HCT116 (cell line): ENCODE data around the gene NKX6-2. TPM values are rescaled to one million over a fixed set of nuclear protein-coding genes. Genes with fewer than 3 reads are reported as not detected.

Experiments
- ATAC-seq: fragments of 200-7000 bp; cut with Tn5 transposase; 2 replicates; pipeline ENCODE4 v1.9.1; 2020; ENCODE audit warnings: mild to moderate bottlenecking, moderate library complexity
- BruUV-seq: library from RNA; stranded (reverse); fragments of 400-500 nt; replicated peaks from 2 replicates; lab custom pipeline; 2021; lab: Mats Ljungman, UMichigan
- CTCF ChIA-PET: fragments of 300-600 bp; sonication (Branson Sonifier 250); formaldehyde crosslinking; loops from one replicate; lab custom pipeline; 2021; ENCODE audit warnings: antibody characterized with exemption; lab: Charles Lee
- POLR2A ChIA-PET: fragments of 300-600, 350-600 bp; sonication (Branson Sonifier 250); formaldehyde crosslinking; loops from one replicate; lab custom pipeline; 2021; ENCODE audit warnings: antibody characterized with exemption; lab: Charles Lee
- RAD21 ChIA-PET, 2 experiments: fragments of 300-600 bp; sonication (Branson Sonifier 250); formaldehyde crosslinking; loops; one replicate each; lab custom pipeline; 2023; ENCODE audit warnings: low total read pairs in 2 of 2; ENCODE audit not compliant: uncharacterized antibody in 2 of 2, unreplicated experiment in 2 of 2, low non-redundant PET in 1 of 2; lab: Charles Lee
- DNase-seq: peaks from one replicate; pipeline ENCODE4 v3.0.0-alpha.2; 2010; ENCODE audit warnings: low read depth, low spot score
- H2AFZ ChIP-seq: fragments of 200-600 bp; shearing (Covaris generic), sonication (generic); 2 replicates; pipeline ENCODE4 v1.6.1; 2017; ENCODE audit warnings: low read depth, mixed run types, mixed read lengths, antibody characterized with exemption, low read length; ENCODE audit not compliant: poor library complexity, severe bottlenecking
- H3K27ac ChIP-seq: 2 replicates; pipeline ENCODE4 v1.5.1; 2012; ENCODE audit warnings: low read depth, low read length
- H3K27me3 ChIP-seq: fragments of 200-600 bp; sonication (generic); 2 replicates; pipeline ENCODE4 v1.6.1; 2016; ENCODE audit warnings: mixed run types, low read length, mixed read lengths; ENCODE audit not compliant: insufficient read depth
- H3K36me3 ChIP-seq, 2 experiments: fragments of 200-500 bp in 1 of 2; fragments of 200-600 bp in 1 of 2; sonication (Bioruptor generic) in 1 of 2; sonication (generic) in 1 of 2; 2 replicates each; pipeline versions ENCODE4 v1.5.1 to v1.6.1; 2014 to 2016; ENCODE audit warnings: low read length in 2 of 2, inconsistent platforms in 1 of 2, mixed read lengths in 1 of 2, mixed run types in 1 of 2; ENCODE audit not compliant: insufficient read depth in 2 of 2, control insufficient read depth in 1 of 2
- H3K4me1 ChIP-seq, 2 experiments: fragments of 200-600 bp in 1 of 2; sonication (generic) in 1 of 2; 2 replicates each; pipeline versions ENCODE4 v1.5.1 to v1.6.1; 2012 to 2017; ENCODE audit warnings: low read length in 2 of 2, inconsistent platforms in 1 of 2, mild to moderate bottlenecking in 1 of 2, mixed read lengths in 1 of 2, mixed run types in 1 of 2, moderate library complexity in 1 of 2; ENCODE audit not compliant: insufficient read depth in 2 of 2, control insufficient read depth in 1 of 2
- H3K4me2 ChIP-seq: fragments of 200-600 bp; sonication (generic); 2 replicates; pipeline ENCODE4 v1.6.1; 2017; ENCODE audit warnings: mixed run types, low read length, mixed read lengths
- H3K4me3 ChIP-seq, 2 experiments: fragments of 200-600 bp in 1 of 2; sonication (generic) in 1 of 2; replicated peaks in 1 of 2; 2 replicates each; pipeline ENCODE4 v1.5.1; 2011 to 2016; ENCODE audit warnings: low read length in 2 of 2, control low read depth in 1 of 2, low read depth in 1 of 2, mild to moderate bottlenecking in 1 of 2, mixed read lengths in 1 of 2, mixed run types in 1 of 2
- H3K79me2 ChIP-seq: fragments of 200-600 bp; sonication (generic); 2 replicates; pipeline ENCODE4 v1.6.1; 2017; ENCODE audit warnings: mild to moderate bottlenecking, mixed run types, low read length, moderate library complexity, mixed read lengths; ENCODE audit not compliant: insufficient read depth
- H3K9ac ChIP-seq: fragments of 200-600 bp; sonication (generic); 2 replicates; pipeline ENCODE4 v1.6.1; 2016; ENCODE audit warnings: low read length, mixed read lengths
- H3K9me2 ChIP-seq: fragments of 200-600 bp; sonication (generic), shearing (Covaris generic); 2 replicates; pipeline ENCODE4 v1.6.1; 2017; ENCODE audit warnings: mixed run types, mild to moderate bottlenecking, moderate library complexity; ENCODE audit not compliant: insufficient read depth
- H3K9me3 ChIP-seq, 2 experiments: fragments of 200-500 bp in 1 of 2; fragments of 200-600 bp in 1 of 2; sonication (Bioruptor generic) in 1 of 2; sonication (generic) in 1 of 2; 2 replicates each; pipeline ENCODE4 v1.6.1; 2014 to 2017; ENCODE audit warnings: low read length in 2 of 2, mixed read lengths in 2 of 2, inconsistent platforms in 1 of 2, low read depth in 1 of 2, mild to moderate bottlenecking in 1 of 2, mixed run types in 1 of 2, moderate library complexity in 1 of 2; ENCODE audit not compliant: control insufficient read depth in 1 of 2, insufficient read depth in 1 of 2
- H4K20me1 ChIP-seq: fragments of 200-600 bp; sonication (generic), shearing (Covaris generic); 2 replicates; pipeline ENCODE4 v1.6.1; 2017; ENCODE audit warnings: mixed run types, mild to moderate bottlenecking, moderate library complexity; ENCODE audit not compliant: insufficient read depth
- ATF3 ChIP-seq: IDR thresholded peaks from 2 replicates; pipeline ENCODE4 v1.6.1; 2012
- CBX3 ChIP-seq: IDR thresholded peaks from 2 replicates; pipeline ENCODE4 v1.6.1; 2012; ENCODE audit warnings: low read depth
- CEBPB ChIP-seq: IDR thresholded peaks from 2 replicates; pipeline ENCODE4 v1.6.1; 2012; ENCODE audit warnings: low read depth
- EGR1 ChIP-seq: IDR thresholded peaks from 2 replicates; pipeline ENCODE4 v1.6.1; 2012; ENCODE audit warnings: low read depth
- ELF1 ChIP-seq: IDR thresholded peaks from 2 replicates; pipeline ENCODE4 v1.6.1; 2012; ENCODE audit warnings: low read depth, borderline replicate concordance
- EZH2 ChIP-seq: fragments of 200-600 bp; sonication (generic); IDR thresholded peaks from 2 replicates; pipeline ENCODE4 v1.6.1; 2017; ENCODE audit warnings: antibody characterized with exemption, mixed run types
- FOSL1 ChIP-seq: IDR thresholded peaks from 2 replicates; pipeline ENCODE4 v1.6.1; 2012; ENCODE audit warnings: low read depth
- JUND ChIP-seq: IDR thresholded peaks from 2 replicates; pipeline ENCODE4 v1.6.1; 2012
- POLR2A ChIP-seq: IDR thresholded peaks from 2 replicates; pipeline ENCODE4 v1.7.0; 2011; ENCODE audit warnings: borderline replicate concordance; ENCODE audit not compliant: insufficient read depth, insufficient read length; ENCODE audit errors: extremely low read depth
- POLR2AphosphoS5 ChIP-seq: IDR thresholded peaks from 2 replicates; pipeline ENCODE4 v1.6.1; 2011; ENCODE audit warnings: mild to moderate bottlenecking, low read depth, low read length, moderate library complexity
- RAD21 ChIP-seq: IDR thresholded peaks from 2 replicates; pipeline ENCODE4 v1.6.1; 2012; ENCODE audit warnings: low read depth, mild to moderate bottlenecking
- SIN3A ChIP-seq: IDR thresholded peaks from 2 replicates; pipeline ENCODE4 v1.6.1; 2012; ENCODE audit warnings: low read depth
- SP1 ChIP-seq: IDR thresholded peaks from 2 replicates; pipeline ENCODE4 v1.6.1; 2012; ENCODE audit warnings: low read depth
- SRF ChIP-seq: IDR thresholded peaks from 2 replicates; pipeline ENCODE4 v1.6.1; 2012; ENCODE audit warnings: low read depth
- ZBTB33 ChIP-seq: IDR thresholded peaks from 2 replicates; pipeline ENCODE4 v1.6.1; 2011; ENCODE audit warnings: mild to moderate bottlenecking, low read length, moderate library complexity; ENCODE audit not compliant: insufficient replicate concordance; ENCODE audit errors: extremely low read depth
- ZFX ChIP-seq: fragments of 450-650 bp; IDR thresholded peaks from 2 replicates; pipeline ENCODE4 v1.6.1; 2017
- ZNF274 ChIP-seq: fragments of 200-500 bp; sonication (Bioruptor generic); IDR thresholded peaks from 2 replicates; pipeline ENCODE4 v1.6.1; 2014; ENCODE audit warnings: mild to moderate bottlenecking, low read depth, low read length, inconsistent platforms
- intact Hi-C: fragments of 100-400 bp; cut with micrococcal nuclease; formaldehyde crosslinking; loops from 2 replicates; pipeline ENCODE4 v1.10.0; 2022
- total RNA-seq: library from RNA; stranded (reverse); gene quantifications from one replicate; pipeline ENCODE4 v1.2.1, GENCODE V29; 2021; ENCODE audit not compliant: unreplicated experiment
- TF ChIP-seq, protein P1 (sequence below), 3 experiments: fragments of 200-600 bp in 1 of 3; sonication (generic) in 1 of 3; IDR thresholded peaks in 2 of 3; conservative IDR thresholded peaks in 1 of 3; 2 replicates each; pipeline ENCODE4 v1.5.1; 2012 to 2017; ENCODE audit warnings: low read depth in 2 of 3, low read length in 2 of 3, antibody characterized with exemption in 1 of 3, borderline replicate concordance in 1 of 3, control low read depth in 1 of 3, mild to moderate bottlenecking in 1 of 3, mixed read lengths in 1 of 3, mixed run types in 1 of 3, moderate library complexity in 1 of 3; ENCODE audit not compliant: insufficient read depth in 1 of 3

The NKX6-2 gene
- total RNA-seq, 1 experiment from 2014 or later = not detected

DNA sequence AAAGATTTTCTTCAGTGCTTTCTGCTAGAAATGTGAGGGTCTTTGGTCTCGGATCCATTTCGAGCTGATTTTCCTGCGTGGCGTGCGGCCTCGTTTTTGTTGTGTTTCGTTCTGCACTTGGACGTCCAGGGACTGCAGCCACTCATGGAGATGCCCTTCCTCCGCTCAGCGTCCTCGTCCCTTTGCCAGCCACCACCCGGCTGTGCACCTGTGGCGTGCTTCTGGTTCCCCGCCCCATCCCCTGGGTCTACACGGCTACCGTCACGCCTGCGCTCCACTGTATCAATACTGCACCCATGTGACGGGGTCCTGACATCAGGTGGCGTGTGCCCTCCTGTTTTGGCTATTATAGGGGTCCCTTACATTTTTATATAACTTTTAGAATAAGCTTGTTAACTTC lies 42.7 kb upstream of the NKX6-2 start:
- no peak for ATAC-seq
- CTCF ChIA-PET = no interaction called here
- no peaks in the 10 kb centered on the region for H3K9me3 ChIP-seq

GRCh38 chr10:132827861-132828539 lies 42.1 kb upstream of the NKX6-2 start:
- ChIA-PET POLR2A (no interaction called here), RAD21 (no interaction called here), CTCF (no interaction called here)
- no peak for TF ChIP-seq ZBTB33
- TF ChIP-seq SP1 = no peak
- TF ChIP-seq SIN3A = no peak
- no peak for TF ChIP-seq EGR1
- TF ChIP-seq POLR2A = no peak
- no peak for TF ChIP-seq ZNF274
- TF ChIP-seq EZH2 = no peak
- TF ChIP-seq CEBPB = no peak
- TF ChIP-seq ZFX = no peak
- no peak for TF ChIP-seq CBX3
- TF ChIP-seq, protein P1, sequence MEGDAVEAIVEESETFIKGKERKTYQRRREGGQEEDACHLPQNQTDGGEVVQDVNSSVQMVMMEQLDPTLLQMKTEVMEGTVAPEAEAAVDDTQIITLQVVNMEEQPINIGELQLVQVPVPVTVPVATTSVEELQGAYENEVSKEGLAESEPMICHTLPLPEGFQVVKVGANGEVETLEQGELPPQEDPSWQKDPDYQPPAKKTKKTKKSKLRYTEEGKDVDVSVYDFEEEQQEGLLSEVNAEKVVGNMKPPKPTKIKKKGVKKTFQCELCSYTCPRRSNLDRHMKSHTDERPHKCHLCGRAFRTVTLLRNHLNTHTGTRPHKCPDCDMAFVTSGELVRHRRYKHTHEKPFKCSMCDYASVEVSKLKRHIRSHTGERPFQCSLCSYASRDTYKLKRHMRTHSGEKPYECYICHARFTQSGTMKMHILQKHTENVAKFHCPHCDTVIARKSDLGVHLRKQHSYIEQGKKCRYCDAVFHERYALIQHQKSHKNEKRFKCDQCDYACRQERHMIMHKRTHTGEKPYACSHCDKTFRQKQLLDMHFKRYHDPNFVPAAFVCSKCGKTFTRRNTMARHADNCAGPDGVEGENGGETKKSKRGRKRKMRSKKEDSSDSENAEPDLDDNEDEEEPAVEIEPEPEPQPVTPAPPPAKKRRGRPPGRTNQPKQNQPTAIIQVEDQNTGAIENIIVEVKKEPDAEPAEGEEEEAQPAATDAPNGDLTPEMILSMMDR (IDR thresholded peaks at IDR 0.05 in 2 of 3, conservative IDR thresholded peaks at IDR 0.05 in 1 of 3; ENCODE audit: borderline replicate concordance in 1 of 3, insufficient read depth in 1 of 3, low read depth in 2 of 3, low read length in 2 of 3) = no peak
- TF ChIP-seq JUND = no peak
- no peak for TF ChIP-seq RAD21
- no peak for TF ChIP-seq FOSL1
- no peak for TF ChIP-seq POLR2AphosphoS5
- no peak for TF ChIP-seq SRF
- no peak for TF ChIP-seq ATF3
- no TSS peak for BruUV-seq
- intact Hi-C loops = no loop called here
- ATAC-seq = no peak
- Histone ChIP-seq H3K36me3 (no peaks in the 10 kb centered on the region), H3K4me2 (no peak overlapping the region), H3K9ac (no peak overlapping the region), H4K20me1 (no peaks in the 10 kb centered on the region), H3K4me1 (no peaks in the 10 kb centered on the region), H3K27me3 (peaks cover 13% of the 10 kb centered on the region), H3K79me2 (no peaks in the 10 kb centered on the region), H3K9me3 (no peaks in the 10 kb centered on the region), H3K4me3 (no peak overlapping the region), H3K27ac (no peak overlapping the region), H2AFZ (no peak overlapping the region), H3K9me2 (no peaks in the 10 kb centered on the region)
- no peak for DNase-seq

More for the DNA sequence above, 42.7 kb upstream of the NKX6-2 start:
- no peak for DNase-seq
- H4K20me1 ChIP-seq = no peaks in the 10 kb centered on the region
- no peak overlapping the region for H2AFZ ChIP-seq
- no peak overlapping the region for H3K4me2 ChIP-seq
- no TSS peak for BruUV-seq
- intact Hi-C loops = no loop called here
- no peak overlapping the region for H3K9ac ChIP-seq
- H3K4me1 ChIP-seq = no peaks in the 10 kb centered on the region
- H3K36me3 ChIP-seq = no peaks in the 10 kb centered on the region
- no peak overlapping the region for H3K4me3 ChIP-seq
- ChIA-PET POLR2A (no interaction called here), RAD21 (no interaction called here)
- H3K79me2 ChIP-seq = no peaks in the 10 kb centered on the region
- peaks cover 13% of the 10 kb centered on the region for H3K27me3 ChIP-seq
- H3K9me2 ChIP-seq = no peaks in the 10 kb centered on the region
- no peak overlapping the region for H3K27ac ChIP-seq
- TF ChIP-seq ELF1 = no peak
- TF ChIP-seq ZFX = no peak
- no peak for TF ChIP-seq CEBPB
